ENCODE results near the gene DDX10.

DNA sequence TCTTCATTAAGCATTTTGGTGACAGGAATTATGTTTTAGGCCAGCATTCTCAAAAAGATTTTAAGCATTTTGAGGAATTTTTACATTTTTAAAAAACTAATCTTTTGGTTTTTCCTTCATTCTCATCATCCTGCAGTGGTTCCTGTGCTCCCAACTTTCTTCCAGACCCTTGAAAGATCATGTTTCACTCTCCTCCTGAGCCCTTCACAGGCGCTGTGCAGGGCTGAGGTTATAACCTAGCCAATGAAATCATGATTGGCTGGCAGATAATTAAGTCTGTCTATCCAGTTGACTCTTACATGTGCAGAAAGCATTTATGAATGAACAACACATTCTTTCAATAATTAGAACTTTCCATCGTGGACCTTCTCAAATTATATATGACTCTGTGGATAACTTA lies 226.3 kb downstream of the DDX10 start:
- TF ChIP-seq POLR2AphosphoS5 (IDR thresholded peaks at IDR 0.05) (no peak), POLR2A (IDR thresholded peaks at IDR 0.05) (no peak)

Data from spleen (tissue), 3 donors.